ENCODE data around the gene KIZ.

GRCh38 chr20:21077809-21078345 lies 48.0 kb upstream of the KIZ start:
- TF ChIP-seq RAD21 (IDR thresholded peaks at IDR 0.05; ENCODE audit: low read depth): no peak
- no peak for TF ChIP-seq EZH2phosphoT487 (IDR thresholded peaks at IDR 0.05; ENCODE audit: borderline replicate concordance)
- no peak for TF ChIP-seq POLR2AphosphoS5 (IDR thresholded peaks at IDR 0.05; ENCODE audit: low read depth, low read length)
- no peak for TF ChIP-seq POLR2A (IDR thresholded peaks at IDR 0.05; ENCODE audit: borderline replicate concordance, extremely low read depth, insufficient read depth, insufficient read length)
- no peak for TF ChIP-seq ATF3 (IDR thresholded peaks at IDR 0.05)
